Left lobe of liver (tissue), 2 donors: ENCODE results near the gene AEN. TPM values are rescaled to one million over a fixed set of nuclear protein-coding genes. Genes with fewer than 3 reads are reported as not detected.

Experiments used
- ATAC-seq: fragments of 200-7000 bp; cut with Tn5 transposase; one replicate; pipeline ENCODE4 v1.9.1; 2020; ENCODE audit warnings: mild to moderate bottlenecking, moderate library complexity
- DNase-seq: peaks from one replicate; pipeline ENCODE4 v3.0.0-alpha.2; 2020; ENCODE audit warnings: low spot score
- total RNA-seq: library from RNA; stranded (reverse); gene quantifications from one replicate; pipeline ENCODE4 v1.2.1, GENCODE V29; 2021
- donor health status: DM: no; HTN: no; CAD: no; lungs with moderate emphysema.
- donor health status: DM: no; HTN: yes; CAD: no.

The AEN gene
- total RNA-seq, 1 donor from 2014 or later = 7.1 TPM

- ATAC-seq = no peak
- DNase-seq = no peak
Measured at GRCh38 chr15:88612186-88612796, 8.8 kb upstream of the AEN start.

GRCh38 chr15:88613074-88613944, 7.8 kb upstream of the AEN start:
- no peak for DNase-seq
- ATAC-seq = no peak

- ATAC-seq = peak; percentile 86
- DNase-seq = peak; percentile 83
Measured at GRCh38 chr15:88615303-88616107, 5.6 kb upstream of the AEN start.

GRCh38 chr15:88616240-88616639, 4.9 kb upstream of the AEN start:
- no peak for DNase-seq
- ATAC-seq = no peak

GRCh38 chr15:88617031-88617722, 4.0 kb upstream of the AEN start:
- DNase-seq (no peak), ATAC-seq (no peak)

- ATAC-seq (no peak), DNase-seq (no peak)
Measured at GRCh38 chr15:88617790-88618189, 3.4 kb upstream of the AEN start.

GRCh38 chr15:88618686-88619085, 2.5 kb upstream of the AEN start:
- no peak for ATAC-seq
- no peak for DNase-seq

- ATAC-seq (no peak), DNase-seq (no peak)
Measured at GRCh38 chr15:88619796-88620195, 1.3 kb upstream of the AEN start.

- peak; percentile 10 for ATAC-seq
Measured at GRCh38 chr15:88621789-88622604, 857 bp downstream of the AEN start.

GRCh38 chr15:88622605-88622975, 1.4 kb downstream of the AEN start:
- ATAC-seq (no peak), DNase-seq (no peak)

More at GRCh38 chr15:88621789-88622604, 857 bp downstream of the AEN start:
- no peak for DNase-seq

GRCh38 chr15:88623061-88623460, 1.9 kb downstream of the AEN start:
- DNase-seq (no peak), ATAC-seq (no peak)

- ATAC-seq = no peak
- DNase-seq = no peak
Measured at GRCh38 chr15:88623632-88624031, 2.5 kb downstream of the AEN start.

GRCh38 chr15:88624156-88624970, 3.2 kb downstream of the AEN start:
- DNase-seq = no peak
- ATAC-seq = peak; percentile 47

- DNase-seq (no peak), ATAC-seq (no peak)
Measured at GRCh38 chr15:88624971-88625490, 3.9 kb downstream of the AEN start.

- ATAC-seq = no peak
- no peak for DNase-seq
Measured at GRCh38 chr15:88625943-88626741, 5.0 kb downstream of the AEN start.

- ATAC-seq (no peak), DNase-seq (no peak)
Measured at GRCh38 chr15:88627463-88627862, 6.3 kb downstream of the AEN start.

- ATAC-seq (no peak), DNase-seq (no peak)
Measured at GRCh38 chr15:88628018-88628654, 7.0 kb downstream of the AEN start.

- DNase-seq (no peak), ATAC-seq (no peak)
Measured at GRCh38 chr15:88629071-88629470, 7.9 kb downstream of the AEN start.
